H1 (cell line): ENCODE data around the gene IL17RE. TPM values are rescaled to one million over a fixed set of nuclear protein-coding genes. Genes with fewer than 3 reads are reported as not detected.

Experiments used
- BRCA1 ChIP-seq: IDR thresholded peaks from 2 replicates; pipeline ENCODE4 v1.6.1; 2012; ENCODE audit warnings: low read depth, low read length, improper control_type of control experiment
- CEBPB ChIP-seq: IDR thresholded peaks from 2 replicates; pipeline ENCODE4 v1.6.1; 2012; ENCODE audit warnings: low read depth, low read length
- HDAC2 ChIP-seq, 2 experiments: fragments of 300-600 bp in 1 of 2; sonication (generic) in 1 of 2; IDR thresholded peaks; 2 replicates each; pipeline ENCODE4 v1.6.1; 2011 to 2012; ENCODE audit warnings: low read depth in 2 of 2, low read length in 2 of 2, mild to moderate bottlenecking in 2 of 2, moderate library complexity in 2 of 2, borderline replicate concordance in 1 of 2, inconsistent platforms in 1 of 2
- TEAD4 ChIP-seq: IDR thresholded peaks from 2 replicates; pipeline ENCODE4 v1.6.1; 2012; ENCODE audit warnings: low read depth, low read length, inconsistent platforms, mixed read lengths
- polyA plus RNA-seq, 7 experiments: library from polyadenylated mRNA; depleted of rRNA in 3 of 7; stranded (reverse) in 5 of 7; unstranded in 2 of 7; fragments of >200 nt in 5 of 7; fragments of 200-250 nt in 2 of 7; gene quantifications; 1 replicate in 5 of 7; 2 replicates in 1 of 7; 4 replicates in 1 of 7; pipeline versions ENCODE4 v1.2.1 to v1.2.3, GENCODE V29; 2011 to 2013; ENCODE audit warnings: missing spikeins in 2 of 7, mixed read lengths in 2 of 7
- total RNA-seq: library from RNA; stranded (reverse); fragmentation: NEBNext Ultra II Directional; extraction: Animal tissue kit (Norgen Biotek cat#: 25700); gene quantifications from 2 replicates; pipeline ENCODE4 v1.2.1, GENCODE V29; 2021

The IL17RE gene
- total and polyA plus RNA-seq, 2 of the 8 experiments (the other 6 are each of a cell fraction or from before 2014, with no cell fraction given) = 3.4 to 4.9 TPM

DNA sequence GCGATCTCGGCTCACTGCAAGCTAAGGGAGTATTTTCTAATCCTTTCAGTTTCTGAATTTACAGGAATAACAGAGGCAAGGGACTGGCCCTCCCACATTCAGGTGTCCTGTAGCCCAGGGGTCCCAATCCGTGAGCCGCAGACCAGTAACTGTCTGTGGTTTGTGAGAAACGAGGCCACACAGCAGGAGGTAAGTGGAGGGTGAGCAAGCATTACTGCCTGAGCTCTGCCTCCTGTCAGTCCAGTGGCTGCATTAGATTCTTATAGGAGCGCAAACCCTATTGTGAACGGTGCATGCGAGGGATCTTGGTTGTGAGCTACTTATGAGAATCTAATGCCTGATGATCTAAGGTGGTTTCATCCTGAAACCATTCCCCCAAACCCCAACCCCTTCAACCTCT is 9.2 kb downstream of the IL17RE start (continued):
- TF ChIP-seq BRCA1 (no peak), HDAC2 (IDR thresholded peaks at IDR 0.05; ENCODE audit: borderline replicate concordance in 1 of 2, low read depth in 2 of 2, low read length in 2 of 2) (no peak), TEAD4 (no peak), CEBPB (no peak)
- TF ChIP-seq, all 59 proteins: peak for 0
